HG03159 (cell line): Measurements from ENCODE around the gene VPS35L.
"Not testable (repeated sequence)": the region's sequence is repeated elsewhere in the genome, so short reads cannot be mapped to it uniquely, and the experiment has no call there.

ENCODE experiments used
- ATAC-seq: cut with Tn5 transposase; IDR thresholded peaks from one replicate; pipeline ENCODE4 v1.9.1; 2021; ENCODE audit warnings: mild to moderate bottlenecking, moderate library complexity; ENCODE audit not compliant: unreplicated experiment

Gene VPS35L

GRCh38 chr16:19645557-19645981, 90.1 kb downstream of the VPS35L start:
- ATAC-seq = no peak

- no peak for ATAC-seq
These were observed 94.5 kb downstream of the VPS35L start for GRCh38 chr16:19649980-19650379.

- ATAC-seq = no peak
These were observed 98.6 kb downstream of the VPS35L start for GRCh38 chr16:19654147-19654546.

GRCh38 chr16:19655242-19655777, 99.8 kb downstream of the VPS35L start:
- ATAC-seq = no peak

- no peak for ATAC-seq
These were observed 102.3 kb downstream of the VPS35L start for GRCh38 chr16:19657831-19658230.

- ATAC-seq = no peak
These were observed 104.1 kb downstream of the VPS35L start for GRCh38 chr16:19659554-19659953.

- ATAC-seq = no peak
These were observed 104.9 kb downstream of the VPS35L start for GRCh38 chr16:19660432-19660831.

- no peak for ATAC-seq
These were observed 106.8 kb downstream of the VPS35L start for GRCh38 chr16:19662351-19662750.

- no peak for ATAC-seq
These were observed 108.7 kb downstream of the VPS35L start for GRCh38 chr16:19664166-19664565.

GRCh38 chr16:19665313-19665712, 109.8 kb downstream of the VPS35L start:
- not testable (repeated sequence) for ATAC-seq

GRCh38 chr16:19666477-19666876, 111.0 kb downstream of the VPS35L start:
- ATAC-seq = no peak

GRCh38 chr16:19672378-19672777, 116.9 kb downstream of the VPS35L start:
- ATAC-seq = no peak

GRCh38 chr16:19674485-19674884, 119.0 kb downstream of the VPS35L start:
- ATAC-seq = no peak

GRCh38 chr16:19677402-19677801, 121.9 kb downstream of the VPS35L start:
- no peak for ATAC-seq

GRCh38 chr16:19678804-19679203, 123.3 kb downstream of the VPS35L start:
- ATAC-seq = no peak

- ATAC-seq = not testable (repeated sequence)
These were observed 123.8 kb downstream of the VPS35L start for GRCh38 chr16:19679281-19679680.

- no peak for ATAC-seq
These were observed 125.4 kb downstream of the VPS35L start for GRCh38 chr16:19680881-19681340.

GRCh38 chr16:19681637-19682036, 126.1 kb downstream of the VPS35L start:
- no peak for ATAC-seq

GRCh38 chr16:19683453-19684236, 128.1 kb downstream of the VPS35L start:
- ATAC-seq = no peak

- ATAC-seq = no peak
These were observed 129.7 kb downstream of the VPS35L start for GRCh38 chr16:19685176-19685575.

GRCh38 chr16:19687279-19687678, 131.8 kb downstream of the VPS35L start:
- ATAC-seq = no peak

- ATAC-seq = no peak
These were observed 133.0 kb downstream of the VPS35L start for GRCh38 chr16:19688396-19689024.
